ENCODE measurements around the gene STAG1. TPM values are rescaled to one million over a fixed set of nuclear protein-coding genes. Genes with fewer than 3 reads are reported as not detected.
"Not testable (repeated sequence)": the region's sequence is repeated elsewhere in the genome, so short reads cannot be mapped to it uniquely, and the experiment has no call there.

Gene STAG1
- total RNA-seq, 1 donor from 2014 or later, result 44.7 TPM

- no peaks in the 10 kb centered on the region for H3K9me3 ChIP-seq
- H3K27ac ChIP-seq, result no peak overlapping the region
- peaks cover 10% of the 10 kb centered on the region for H3K4me1 ChIP-seq
- no peak for DNase-seq (ENCODE audit: extremely low spot score in 2 of 2)
- no peaks in the 10 kb centered on the region for H3K36me3 ChIP-seq
- no peaks in the 10 kb centered on the region for H3K27me3 ChIP-seq
- intact Hi-C loops (cut with DNase I), result no loop called here
- no peak overlapping the region for H3K4me3 ChIP-seq
- TF ChIP-seq CTCF (IDR thresholded peaks at IDR 0.05), result no peak
- TF ChIP-seq POLR2AphosphoS5 (IDR thresholded peaks at IDR 0.05; ENCODE audit: insufficient read depth in 1 of 2, low read depth in 1 of 2), result no peak
- no peak for TF ChIP-seq POLR2A (IDR thresholded peaks at IDR 0.05)
Measured at GRCh38 chr3:136562026-136562425, 190.2 kb downstream of the STAG1 start.

GRCh38 chr3:136559896-136560295 lies 192.3 kb downstream of the STAG1 start:
- no peak overlapping the region for H3K4me3 ChIP-seq
- H3K27ac ChIP-seq, result no peak overlapping the region
- intact Hi-C loops (cut with DNase I), result no loop called here
- no peaks in the 10 kb centered on the region for H3K36me3 ChIP-seq
- TF ChIP-seq POLR2A (IDR thresholded peaks at IDR 0.05), result no peak
- no peak for TF ChIP-seq POLR2AphosphoS5 (IDR thresholded peaks at IDR 0.05; ENCODE audit: insufficient read depth in 1 of 2, low read depth in 1 of 2)
- no peak for TF ChIP-seq CTCF (IDR thresholded peaks at IDR 0.05)
- no peak for DNase-seq (ENCODE audit: extremely low spot score in 2 of 2)
- H3K9me3 ChIP-seq, result no peaks in the 10 kb centered on the region
- no peaks in the 10 kb centered on the region for H3K27me3 ChIP-seq
- peaks cover 10% of the 10 kb centered on the region for H3K4me1 ChIP-seq

GRCh38 chr3:136549461-136549860 lies 202.7 kb downstream of the STAG1 start:
- intact Hi-C loops (cut with DNase I); H3K27ac ChIP-seq; H3K36me3 ChIP-seq; H3K27me3 ChIP-seq; H3K9me3 ChIP-seq; DNase-seq (ENCODE audit: extremely low spot score in 2 of 2); H3K4me1 ChIP-seq; H3K4me3 ChIP-seq: not testable (repeated sequence)

GRCh38 chr3:136547293-136547692 lies 204.9 kb downstream of the STAG1 start:
- TF ChIP-seq CTCF (IDR thresholded peaks at IDR 0.05) (no peak), POLR2AphosphoS5 (IDR thresholded peaks at IDR 0.05; ENCODE audit: insufficient read depth in 1 of 2, low read depth in 1 of 2) (no peak), POLR2A (IDR thresholded peaks at IDR 0.05) (no peak)
- Histone ChIP-seq H3K27me3 (no peaks in the 10 kb centered on the region), H3K36me3 (no peaks in the 10 kb centered on the region), H3K9me3 (no peaks in the 10 kb centered on the region), H3K4me1 (no peaks in the 10 kb centered on the region), H3K4me3 (no peak overlapping the region), H3K27ac (no peak overlapping the region)
- DNase-seq (ENCODE audit: extremely low spot score in 2 of 2), result no peak
- intact Hi-C loops (cut with DNase I), result no loop called here

- Histone ChIP-seq H3K4me3 (no peak overlapping the region), H3K36me3 (no peaks in the 10 kb centered on the region), H3K27me3 (no peaks in the 10 kb centered on the region), H3K27ac (no peak overlapping the region), H3K4me1 (no peaks in the 10 kb centered on the region), H3K9me3 (no peaks in the 10 kb centered on the region)
- TF ChIP-seq POLR2A (IDR thresholded peaks at IDR 0.05) (no peak), CTCF (IDR thresholded peaks at IDR 0.05) (no peak), POLR2AphosphoS5 (IDR thresholded peaks at IDR 0.05; ENCODE audit: insufficient read depth in 1 of 2, low read depth in 1 of 2) (no peak)
- intact Hi-C loops (cut with DNase I), result no loop called here
- no peak for DNase-seq (ENCODE audit: extremely low spot score in 2 of 2)
Measured at GRCh38 chr3:136546720-136547119, 205.5 kb downstream of the STAG1 start.

Data from vagina (tissue), 2 donors.